GM21360 (cell line): Measurements from ENCODE around the gene LUZP2.

Experiments used
- ATAC-seq: cut with Tn5 transposase; IDR thresholded peaks from one replicate; pipeline ENCODE4 v1.9.1; 2021; ENCODE audit warnings: mild to moderate bottlenecking, moderate library complexity; ENCODE audit not compliant: unreplicated experiment

The LUZP2 gene

GRCh38 chr11:24560324-24560723 is 63.5 kb downstream of the LUZP2 start:
- ATAC-seq, result no peak

GRCh38 chr11:24567380-24567779 is 70.5 kb downstream of the LUZP2 start:
- no peak for ATAC-seq

- no peak for ATAC-seq
These were observed 75.5 kb downstream of the LUZP2 start for GRCh38 chr11:24572376-24572775.

GRCh38 chr11:24574461-24574860 is 77.6 kb downstream of the LUZP2 start:
- ATAC-seq, result no peak

- no peak for ATAC-seq
These were observed 78.5 kb downstream of the LUZP2 start for GRCh38 chr11:24575392-24575791.

GRCh38 chr11:24585192-24585591 is 88.3 kb downstream of the LUZP2 start:
- ATAC-seq, result no peak

GRCh38 chr11:24587635-24588034 is 90.8 kb downstream of the LUZP2 start:
- no peak for ATAC-seq

GRCh38 chr11:24588081-24588480 is 91.2 kb downstream of the LUZP2 start:
- ATAC-seq, result no peak

GRCh38 chr11:24589064-24589463 is 92.2 kb downstream of the LUZP2 start:
- no peak for ATAC-seq

- ATAC-seq, result no peak
These were observed 94.4 kb downstream of the LUZP2 start for GRCh38 chr11:24591283-24591682.

GRCh38 chr11:24592360-24592759 is 95.5 kb downstream of the LUZP2 start:
- no peak for ATAC-seq

GRCh38 chr11:24593332-24593731 is 96.5 kb downstream of the LUZP2 start:
- no peak for ATAC-seq

GRCh38 chr11:24594401-24594800 is 97.5 kb downstream of the LUZP2 start:
- ATAC-seq, result no peak

GRCh38 chr11:24598641-24599040 is 101.8 kb downstream of the LUZP2 start:
- ATAC-seq, result no peak

- no peak for ATAC-seq
These were observed 112.6 kb downstream of the LUZP2 start for GRCh38 chr11:24609192-24610119.

- no peak for ATAC-seq
These were observed 118.8 kb downstream of the LUZP2 start for GRCh38 chr11:24615451-24616160.

- ATAC-seq, result no peak
These were observed 121.0 kb downstream of the LUZP2 start for GRCh38 chr11:24617856-24618255.

GRCh38 chr11:24619900-24620299 is 123.0 kb downstream of the LUZP2 start:
- ATAC-seq, result no peak

GRCh38 chr11:24622262-24622661 is 125.4 kb downstream of the LUZP2 start:
- no peak for ATAC-seq

GRCh38 chr11:24623121-24623520 is 126.3 kb downstream of the LUZP2 start:
- ATAC-seq, result no peak

- ATAC-seq, result no peak
These were observed 127.6 kb downstream of the LUZP2 start for GRCh38 chr11:24624432-24624831.

GRCh38 chr11:24625975-24626374 is 129.1 kb downstream of the LUZP2 start:
- ATAC-seq, result no peak
